D721Med (cell line): ENCODE measurements around the gene WDR88.
"Not testable (repeated sequence)": the region's sequence is repeated elsewhere in the genome, so short reads cannot be mapped to it uniquely, and the experiment has no call there.

Source experiments
- DNase-seq: peaks from one replicate; pipeline ENCODE4 v3.0.0; 2011; ENCODE audit warnings: low spot score; ENCODE audit not compliant: insufficient read length
- FAIRE-seq: peaks from 2 replicates; lab custom pipeline; 2011; peaks lifted over from hg19 to GRCh38; lab: Jason Lieb, UNC
- CTCF ChIP-seq: IDR thresholded peaks from 2 replicates; pipeline ENCODE4 v1.5.1; 2012; ENCODE audit warnings: mild to moderate bottlenecking, control low read depth; ENCODE audit not compliant: insufficient read depth; ENCODE audit errors: missing control alignments

The WDR88 gene

GRCh38 chr19:33215438-33216197 is 83.7 kb downstream of the WDR88 start:
- TF ChIP-seq CTCF: no peak
- FAIRE-seq: no peak
- DNase-seq: no peak

GRCh38 chr19:33216198-33216830 is 84.4 kb downstream of the WDR88 start:
- DNase-seq (no peak), FAIRE-seq (no peak)
- TF ChIP-seq CTCF: no peak

GRCh38 chr19:33217881-33218280 is 86.0 kb downstream of the WDR88 start:
- DNase-seq: no peak
- TF ChIP-seq CTCF: no peak
- no peak for FAIRE-seq

- no peak for DNase-seq
- no peak for FAIRE-seq
- TF ChIP-seq CTCF: no peak
Measured at GRCh38 chr19:33219261-33219815, 87.4 kb downstream of the WDR88 start.

GRCh38 chr19:33220115-33220514 is 88.2 kb downstream of the WDR88 start:
- no peak for TF ChIP-seq CTCF
- FAIRE-seq: no peak
- no peak for DNase-seq

- TF ChIP-seq CTCF: no peak
- DNase-seq (no peak), FAIRE-seq (no peak)
Measured at GRCh38 chr19:33220735-33221134, 88.8 kb downstream of the WDR88 start.

GRCh38 chr19:33221638-33222037 is 89.7 kb downstream of the WDR88 start:
- FAIRE-seq: no peak
- no peak for TF ChIP-seq CTCF
- no peak for DNase-seq

GRCh38 chr19:33222255-33222654 is 90.3 kb downstream of the WDR88 start:
- not testable (repeated sequence) for DNase-seq, FAIRE-seq
